SH-SY5Y (cell line): ENCODE data around the gene AP3M1.

ENCODE experiments used
- GATA2 ChIP-seq: IDR thresholded peaks from 2 replicates; pipeline ENCODE4 v1.6.1; 2011; ENCODE audit warnings: mild to moderate bottlenecking, low read depth, low read length
- GATA3 ChIP-seq: IDR thresholded peaks from 2 replicates; pipeline ENCODE4 v1.6.1; 2011; ENCODE audit warnings: low read depth, mild to moderate bottlenecking, low read length, moderate library complexity

GRCh38 chr10:74139981-74140380 is 10.6 kb downstream of the AP3M1 start:
- no peak for TF ChIP-seq GATA2
- no peak for TF ChIP-seq GATA3
